ENCODE measurements around the gene AP4M1.

The AP4M1 gene

DNA sequence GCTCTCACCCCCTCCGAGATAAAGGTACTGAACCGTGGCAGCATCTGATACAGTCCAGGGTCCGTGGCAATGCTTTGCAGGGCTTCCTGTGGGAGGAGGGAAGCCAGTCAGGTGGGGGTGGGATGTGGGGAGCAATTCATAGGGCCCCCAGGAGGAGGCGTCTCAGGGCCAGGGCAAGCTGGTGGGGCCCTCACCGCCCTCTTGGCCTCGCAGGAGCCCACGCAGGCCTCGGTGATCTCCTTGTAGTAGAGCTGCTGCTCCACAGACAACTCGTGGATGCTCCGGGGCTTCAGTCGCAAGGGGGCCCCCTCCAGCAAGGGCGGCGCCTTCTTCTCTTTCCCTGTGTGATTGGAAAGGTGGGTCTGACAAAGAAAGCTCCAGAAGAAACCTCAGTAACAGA, 10.5 kb downstream of the AP4M1 start:
- Histone ChIP-seq H2BK12ac (ENCODE audit: low read length) (no peak overlapping the region), H2AK5ac (ENCODE audit: low read depth, low read length) (no peak overlapping the region), H3K23ac (ENCODE audit: low read depth, low read length, poor library complexity) (no peak overlapping the region), H3K4me1 (ENCODE audit: control insufficient read depth in 2 of 2, insufficient read depth in 1 of 2, low read depth in 1 of 2, low read length in 2 of 2) (no peaks in the 10 kb centered on the region), H3K36me3 (replicated peaks in 1 of 2; ENCODE audit: control insufficient read depth in 2 of 2, insufficient read depth in 2 of 2, low read length in 2 of 2) (peaks cover 49 to 83% of the 10 kb centered on the region in 2 donors), H2AFZ (ENCODE audit: low read length) (no peak overlapping the region), H4K91ac (ENCODE audit: low read depth, low read length, poor library complexity) (no peak overlapping the region), H3K27ac (replicated peaks; ENCODE audit: low read length) (no peak overlapping the region), H3K9me3 (replicated peaks in 1 of 2; ENCODE audit: control insufficient read depth in 2 of 2, insufficient read depth in 1 of 2, low read depth in 1 of 2, low read length in 2 of 2) (peaks cover 0 to 2% of the 10 kb centered on the region in 2 donors), H2BK120ac (ENCODE audit: low read depth, low read length) (no peak overlapping the region), H3K79me1 (ENCODE audit: low read depth, low read length) (peaks cover 3% of the 10 kb centered on the region), H2BK15ac (ENCODE audit: low read length) (no peak overlapping the region), H3K4ac (ENCODE audit: low read length) (no peak overlapping the region), H3K14ac (ENCODE audit: low read length) (no peak overlapping the region), H4K8ac (ENCODE audit: low read depth, low read length) (no peak overlapping the region), H3K4me3 (ENCODE audit: low read length in 2 of 2) (no peak overlapping the region), H3K27me3 (ENCODE audit: control insufficient read depth in 3 of 3, insufficient read depth in 3 of 3, low read depth in 1 of 3, low read length in 3 of 3) (no peaks in the 10 kb centered on the region), H2BK5ac (ENCODE audit: low read length) (no peak overlapping the region), H3K4me2 (ENCODE audit: insufficient read depth, low read length, poor library complexity, severe bottlenecking) (no peak overlapping the region), H3K9ac (ENCODE audit: low read depth, low read length, poor library complexity) (no peak overlapping the region), H3K18ac (ENCODE audit: low read length) (no peak overlapping the region)
- DNase-seq (ENCODE audit: low spot score) = no peak
- WGBS, 2 donors (ENCODE audit: extremely low coverage in 2 of 2, insufficient read length in 2 of 2, insufficient replicate concordance in 1 of 2) = no CpG with 5 or more reads among the region's 13 CpGs

- no peak overlapping the region for H3K4ac ChIP-seq (ENCODE audit: low read length)
- H3K4me3 ChIP-seq (ENCODE audit: low read length in 2 of 2) = no peak overlapping the region
- H2BK5ac ChIP-seq (ENCODE audit: low read length) = no peak overlapping the region
- WGBS, 2 donors (ENCODE audit: extremely low coverage in 2 of 2, insufficient read length in 2 of 2, insufficient replicate concordance in 1 of 2) = no CpG with 5 or more reads among the region's 7 CpGs
- H3K27ac ChIP-seq (replicated peaks; ENCODE audit: low read length) = no peak overlapping the region
- H3K14ac ChIP-seq (ENCODE audit: low read length) = no peak overlapping the region
- H2AFZ ChIP-seq (ENCODE audit: low read length) = no peak overlapping the region
- no peak for DNase-seq (ENCODE audit: low spot score)
- H3K4me2 ChIP-seq (ENCODE audit: insufficient read depth, low read length, poor library complexity, severe bottlenecking) = no peak overlapping the region
- no peak overlapping the region for H2BK120ac ChIP-seq (ENCODE audit: low read depth, low read length)
- H4K8ac ChIP-seq (ENCODE audit: low read depth, low read length) = no peak overlapping the region
- H4K91ac ChIP-seq (ENCODE audit: low read depth, low read length, poor library complexity) = no peak overlapping the region
- no peak overlapping the region for H3K18ac ChIP-seq (ENCODE audit: low read length)
- H3K36me3 ChIP-seq (replicated peaks in 1 of 2; ENCODE audit: control insufficient read depth in 2 of 2, insufficient read depth in 2 of 2, low read length in 2 of 2) = peaks cover 27 to 54% of the 10 kb centered on the region in 2 donors
- H3K27me3 ChIP-seq (ENCODE audit: control insufficient read depth in 3 of 3, insufficient read depth in 3 of 3, low read depth in 1 of 3, low read length in 3 of 3) = no peaks in the 10 kb centered on the region
- peaks cover 0 to 2% of the 10 kb centered on the region in 2 donors for H3K9me3 ChIP-seq (replicated peaks in 1 of 2; ENCODE audit: control insufficient read depth in 2 of 2, insufficient read depth in 1 of 2, low read depth in 1 of 2, low read length in 2 of 2)
- H3K9ac ChIP-seq (ENCODE audit: low read depth, low read length, poor library complexity) = no peak overlapping the region
- H3K4me1 ChIP-seq (ENCODE audit: control insufficient read depth in 2 of 2, insufficient read depth in 1 of 2, low read depth in 1 of 2, low read length in 2 of 2) = no peaks in the 10 kb centered on the region
- H3K79me1 ChIP-seq (ENCODE audit: low read depth, low read length) = peaks cover 5% of the 10 kb centered on the region
- no peak overlapping the region for H2BK15ac ChIP-seq (ENCODE audit: low read length)
- H2AK5ac ChIP-seq (ENCODE audit: low read depth, low read length) = no peak overlapping the region
- H2BK12ac ChIP-seq (ENCODE audit: low read length) = no peak overlapping the region
- no peak overlapping the region for H3K23ac ChIP-seq (ENCODE audit: low read depth, low read length, poor library complexity)
Observed at GRCh38 chr7:100115026-100115425, 13.6 kb downstream of the AP4M1 start.

DNA sequence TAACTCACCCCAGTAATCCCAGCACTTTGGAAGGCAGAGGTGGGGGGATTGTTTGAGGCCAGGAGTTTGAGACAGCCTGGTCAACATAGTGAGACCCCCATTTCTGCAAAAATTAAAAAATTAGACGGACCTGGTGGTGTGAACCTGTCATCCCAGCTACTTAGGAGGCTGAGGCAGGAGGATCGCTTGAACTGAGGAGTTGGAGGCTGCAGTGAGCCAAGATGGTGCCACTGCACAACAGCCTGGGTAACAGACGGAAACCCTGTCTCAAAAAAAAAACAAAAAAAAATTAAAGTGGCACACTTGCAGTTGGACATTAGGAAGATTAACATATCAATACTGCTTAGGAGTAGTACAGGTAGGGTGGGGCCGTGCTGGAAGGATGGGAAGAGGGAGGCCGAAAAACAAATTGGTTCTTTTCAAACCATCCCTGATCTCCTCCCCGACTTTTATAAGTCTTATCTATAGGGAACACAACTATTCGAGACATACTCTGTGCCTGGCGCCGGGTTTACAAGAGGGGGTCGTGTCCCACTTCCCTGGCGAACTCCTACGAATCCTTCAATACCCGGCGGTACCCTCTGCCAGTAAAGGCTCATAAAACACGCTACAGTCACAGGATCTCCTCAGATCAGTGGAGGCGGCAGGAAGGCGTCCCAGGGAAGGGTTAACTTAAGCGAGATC, 17.1 kb downstream of the AP4M1 start:
- Histone ChIP-seq H3K27me3 (ENCODE audit: control insufficient read depth in 3 of 3, insufficient read depth in 3 of 3, low read depth in 1 of 3, low read length in 3 of 3) (no peaks in the 10 kb centered on the region), H2BK120ac (ENCODE audit: low read depth, low read length) (no peak overlapping the region), H3K18ac (ENCODE audit: low read length) (no peak overlapping the region), H2BK15ac (ENCODE audit: low read length) (peak overlapping the region; percentile 11), H3K79me1 (ENCODE audit: low read depth, low read length) (peaks cover 5% of the 10 kb centered on the region), H2BK5ac (ENCODE audit: low read length) (no peak overlapping the region), H2BK12ac (ENCODE audit: low read length) (no peak overlapping the region), H3K36me3 (replicated peaks in 1 of 2; ENCODE audit: control insufficient read depth in 2 of 2, insufficient read depth in 2 of 2, low read length in 2 of 2) (peaks cover 8 to 26% of the 10 kb centered on the region in 2 donors), H2AK5ac (ENCODE audit: low read depth, low read length) (no peak overlapping the region), H4K8ac (ENCODE audit: low read depth, low read length) (no peak overlapping the region), H3K4ac (ENCODE audit: low read length) (no peak overlapping the region), H3K14ac (ENCODE audit: low read length) (no peak overlapping the region), H3K4me3 (ENCODE audit: low read length in 2 of 2) (peak overlapping the region; percentile 62 to 96), H3K9me3 (replicated peaks in 1 of 2; ENCODE audit: control insufficient read depth in 2 of 2, insufficient read depth in 1 of 2, low read depth in 1 of 2, low read length in 2 of 2) (no peaks in the 10 kb centered on the region), H3K27ac (replicated peaks; ENCODE audit: low read length) (no peak overlapping the region), H3K4me1 (ENCODE audit: control insufficient read depth in 2 of 2, insufficient read depth in 1 of 2, low read depth in 1 of 2, low read length in 2 of 2) (peaks cover 4 to 5% of the 10 kb centered on the region in 2 donors), H2AFZ (ENCODE audit: low read length) (peak overlapping the region; percentile 79), H3K4me2 (ENCODE audit: insufficient read depth, low read length, poor library complexity, severe bottlenecking) (peak overlapping the region; percentile 72), H3K9ac (ENCODE audit: low read depth, low read length, poor library complexity) (peak overlapping the region; percentile 94), H3K23ac (ENCODE audit: low read depth, low read length, poor library complexity) (peak overlapping the region; percentile 3), H4K91ac (ENCODE audit: low read depth, low read length, poor library complexity) (no peak overlapping the region)
- no peak for DNase-seq (ENCODE audit: low spot score)
- WGBS, 2 donors (ENCODE audit: extremely low coverage in 2 of 2, insufficient read length in 2 of 2, insufficient replicate concordance in 1 of 2) = no CpG with 5 or more reads among the region's 18 CpGs

- peak within 1 kb of the TSS; percentile 60 for H3K27ac ChIP-seq (replicated peaks; ENCODE audit: low read length)
- peak; percentile 96 for DNase-seq (ENCODE audit: low spot score)
- WGBS, 2 donors (ENCODE audit: extremely low coverage in 2 of 2, insufficient read length in 2 of 2, insufficient replicate concordance in 1 of 2) = no CpG with 5 or more reads among the region's 49 CpGs
Observed at GRCh38 chr7:100119072-100119969, 17.9 kb downstream of the AP4M1 start, which contains the start of the genes CNPY4 and TAF6. TSS of gene CNPY4 (plus strand) at chr7:100119634. CDS start at chr7:100119745, 111 bp downstream. TSS of gene TAF6 (minus strand) at chr7:100119358. CDS start at chr7:100114209, 5,149 bp downstream.

More at GRCh38 chr7:100119072-100119969, 17.9 kb downstream of the AP4M1 start, which contains the start of the genes CNPY4 and TAF6:
- Histone ChIP-seq H3K4me2 (ENCODE audit: insufficient read depth, low read length, poor library complexity, severe bottlenecking) (peak within 1 kb of the TSS; percentile 89), H3K9me3 (replicated peaks in 1 of 2; ENCODE audit: control insufficient read depth in 2 of 2, insufficient read depth in 1 of 2, low read depth in 1 of 2, low read length in 2 of 2) (no peaks in the 10 kb centered on the region), H3K4me3 (ENCODE audit: low read length in 2 of 2) (peak within 1 kb of the TSS; percentile 62 to 96), H3K23ac (ENCODE audit: low read depth, low read length, poor library complexity) (peak within 1 kb of the TSS; percentile 51), H2BK15ac (ENCODE audit: low read length) (peak within 1 kb of the TSS; percentile 11), H3K27me3 (ENCODE audit: control insufficient read depth in 3 of 3, insufficient read depth in 3 of 3, low read depth in 1 of 3, low read length in 3 of 3) (no peaks in the 10 kb centered on the region), H4K91ac (ENCODE audit: low read depth, low read length, poor library complexity) (peak within 1 kb of the TSS; percentile 9), H3K9ac (ENCODE audit: low read depth, low read length, poor library complexity) (peak within 1 kb of the TSS; percentile 94), H2BK120ac (ENCODE audit: low read depth, low read length) (peak within 1 kb of the TSS; percentile 4), H3K18ac (ENCODE audit: low read length) (peak within 1 kb of the TSS; percentile 38), H3K4me1 (ENCODE audit: control insufficient read depth in 2 of 2, insufficient read depth in 1 of 2, low read depth in 1 of 2, low read length in 2 of 2) (peaks cover 4 to 5% of the 10 kb centered on the region in 2 donors), H4K8ac (ENCODE audit: low read depth, low read length) (no peak within 1 kb of the TSS), H3K36me3 (replicated peaks in 1 of 2; ENCODE audit: control insufficient read depth in 2 of 2, insufficient read depth in 2 of 2, low read length in 2 of 2) (peaks cover 2 to 22% of the 10 kb centered on the region in 2 donors), H2BK5ac (ENCODE audit: low read length) (peak within 1 kb of the TSS; percentile 15), H2AK5ac (ENCODE audit: low read depth, low read length) (no peak within 1 kb of the TSS), H2BK12ac (ENCODE audit: low read length) (no peak within 1 kb of the TSS), H3K4ac (ENCODE audit: low read length) (no peak within 1 kb of the TSS), H3K14ac (ENCODE audit: low read length) (no peak within 1 kb of the TSS), H2AFZ (ENCODE audit: low read length) (peak within 1 kb of the TSS; percentile 79), H3K79me1 (ENCODE audit: low read depth, low read length) (peaks cover 2% of the 10 kb centered on the region)

Measured in neuronal stem cell (in vitro differentiated cells).